Ammon's horn (tissue), 1 donor: ENCODE data around the gene ANXA4.
"Not testable (repeated sequence)": the region's sequence is repeated elsewhere in the genome, so short reads cannot be mapped to it uniquely, and the experiment has no call there.

Source experiments
- DNase-seq: peaks from one replicate; pipeline ENCODE4 v3.0.0-alpha.2; 2016; ENCODE audit warnings: low spot score

Gene ANXA4

DNA sequence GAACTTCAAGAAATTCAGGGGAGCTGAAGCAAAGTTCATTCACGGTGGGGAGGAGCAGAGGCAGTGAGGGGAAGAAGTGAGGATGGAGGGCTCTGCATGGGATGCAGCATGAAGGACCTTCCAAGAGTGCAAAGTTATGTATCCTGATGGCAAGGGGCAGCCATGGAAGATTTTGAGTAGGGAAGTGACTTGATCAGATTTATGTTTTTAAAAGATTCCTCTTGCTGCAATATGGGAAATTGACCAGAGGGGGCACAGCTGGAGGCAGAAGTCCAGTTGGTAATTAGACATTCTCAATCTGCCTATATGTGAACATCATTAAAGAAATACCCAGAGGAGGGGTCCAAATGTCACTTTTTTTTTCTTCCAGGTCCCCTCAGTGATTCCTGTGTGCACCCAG is 21.5 kb upstream of the ANXA4 start:
- no peak for DNase-seq

GRCh38 chr2:69721022-69721421 is 20.9 kb upstream of the ANXA4 start:
- DNase-seq, result no peak

GRCh38 chr2:69723791-69724190 is 18.1 kb upstream of the ANXA4 start:
- DNase-seq, result no peak

- DNase-seq, result peak; percentile 92
Observed at GRCh38 chr2:69724540-69725159, 17.3 kb upstream of the ANXA4 start.

GRCh38 chr2:69725706-69726360 is 16.1 kb upstream of the ANXA4 start:
- DNase-seq, result no peak

DNA sequence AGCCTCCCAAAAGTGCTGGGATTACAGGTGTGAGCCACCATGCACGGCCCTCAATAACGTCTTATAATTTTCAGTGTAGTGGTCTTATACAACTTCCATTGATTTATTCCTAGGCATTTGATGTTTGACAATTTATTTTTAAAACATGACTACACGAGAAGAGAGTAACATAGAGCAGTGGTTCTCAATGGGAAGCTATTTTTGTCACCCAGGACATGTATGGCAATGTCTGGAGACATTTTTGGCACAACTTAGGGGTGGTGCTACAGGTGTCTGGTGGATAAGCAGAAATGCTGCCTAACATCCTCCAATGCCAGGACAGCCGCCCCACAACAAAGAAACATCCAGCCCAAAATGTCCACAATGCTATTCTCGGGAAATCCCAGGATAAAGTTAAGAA is 12.7 kb upstream of the ANXA4 start:
- no peak for DNase-seq

DNA sequence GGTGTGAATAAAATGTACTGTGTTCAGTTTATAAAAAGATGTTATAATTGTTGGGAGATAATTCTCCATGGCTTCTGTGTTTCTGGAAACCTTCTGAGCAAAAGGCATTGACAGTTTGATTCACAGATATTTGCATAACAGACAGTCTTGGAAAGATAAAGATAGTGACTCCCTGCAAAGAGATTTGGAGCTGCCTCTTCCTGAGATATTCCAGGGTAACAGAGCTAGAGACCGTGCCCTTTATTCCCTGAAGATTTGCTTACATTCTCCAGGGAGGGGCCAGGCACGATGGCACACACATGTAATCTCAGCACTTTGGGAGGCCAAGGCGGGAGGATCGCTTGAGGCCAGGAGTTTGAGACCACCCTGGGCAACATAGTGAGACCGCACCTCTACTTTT is 12.2 kb upstream of the ANXA4 start:
- no peak for DNase-seq

DNA sequence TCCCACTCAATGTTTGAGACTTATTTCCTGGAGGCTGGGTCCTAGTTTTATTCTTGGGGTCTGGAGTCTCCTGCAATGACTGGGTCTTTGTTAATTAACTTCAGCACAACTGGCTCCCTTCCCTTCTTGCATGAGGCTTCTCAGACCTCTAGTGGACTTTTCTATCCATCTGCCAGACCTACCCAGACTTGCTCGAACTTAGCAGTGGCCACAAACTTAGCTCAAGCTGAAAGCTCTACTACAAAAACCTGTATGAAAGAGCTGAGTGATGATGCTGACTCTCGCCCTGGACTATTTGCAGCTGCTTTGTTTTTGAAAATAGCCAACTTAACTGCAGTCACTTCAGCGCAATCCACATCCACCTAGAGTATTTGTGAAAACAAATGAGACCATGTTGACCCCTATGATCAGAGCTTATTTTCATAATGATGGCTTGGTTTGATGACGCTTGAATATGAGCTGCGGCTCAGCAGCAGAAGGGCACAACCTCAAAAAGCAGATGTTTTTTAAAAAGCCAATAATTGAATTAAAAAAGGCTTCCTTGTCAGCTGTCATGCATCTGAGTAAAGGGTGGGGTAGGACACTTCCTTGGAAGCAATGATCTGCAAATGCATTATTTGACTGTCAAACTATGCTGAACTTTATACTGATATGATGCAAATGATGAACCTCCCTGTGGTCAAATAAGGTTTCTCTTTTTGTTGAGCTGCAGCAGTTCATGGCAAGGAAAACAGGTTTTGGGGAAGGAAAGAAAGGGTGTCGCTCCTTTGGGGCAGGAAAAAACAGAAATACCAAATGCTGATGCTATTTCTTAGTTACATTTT is 10.6 kb upstream of the ANXA4 start:
- DNase-seq, result no peak

GRCh38 chr2:69733342-69734034 is 8.4 kb upstream of the ANXA4 start:
- no peak for DNase-seq

DNA sequence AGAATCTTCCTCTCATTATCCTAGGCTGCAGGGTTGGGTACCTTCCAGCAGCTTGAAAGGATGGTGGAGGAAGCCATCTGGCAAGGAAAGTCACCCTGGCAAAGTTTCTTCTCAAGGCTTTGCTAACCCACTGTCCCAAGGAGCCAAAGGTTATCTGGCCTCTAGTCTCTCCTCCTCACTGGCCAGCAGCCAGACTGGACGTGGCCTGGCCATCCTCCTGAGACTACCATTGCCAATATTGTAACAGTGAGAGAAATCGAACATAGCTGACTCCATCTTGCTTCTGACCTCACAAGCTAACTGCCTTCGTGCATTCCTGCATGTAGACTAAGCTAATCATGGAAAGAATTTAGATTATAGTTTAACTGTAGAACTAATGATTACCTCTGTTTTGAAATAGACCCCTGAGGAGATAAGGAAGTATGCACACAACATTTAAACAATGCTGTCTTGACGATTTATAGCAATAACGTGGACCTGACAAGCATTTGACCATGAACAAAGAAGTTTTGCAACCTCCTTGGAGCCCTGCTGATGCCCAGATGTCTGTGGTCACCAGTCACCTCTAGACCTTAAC is 7.8 kb upstream of the ANXA4 start:
- DNase-seq, result no peak

DNA sequence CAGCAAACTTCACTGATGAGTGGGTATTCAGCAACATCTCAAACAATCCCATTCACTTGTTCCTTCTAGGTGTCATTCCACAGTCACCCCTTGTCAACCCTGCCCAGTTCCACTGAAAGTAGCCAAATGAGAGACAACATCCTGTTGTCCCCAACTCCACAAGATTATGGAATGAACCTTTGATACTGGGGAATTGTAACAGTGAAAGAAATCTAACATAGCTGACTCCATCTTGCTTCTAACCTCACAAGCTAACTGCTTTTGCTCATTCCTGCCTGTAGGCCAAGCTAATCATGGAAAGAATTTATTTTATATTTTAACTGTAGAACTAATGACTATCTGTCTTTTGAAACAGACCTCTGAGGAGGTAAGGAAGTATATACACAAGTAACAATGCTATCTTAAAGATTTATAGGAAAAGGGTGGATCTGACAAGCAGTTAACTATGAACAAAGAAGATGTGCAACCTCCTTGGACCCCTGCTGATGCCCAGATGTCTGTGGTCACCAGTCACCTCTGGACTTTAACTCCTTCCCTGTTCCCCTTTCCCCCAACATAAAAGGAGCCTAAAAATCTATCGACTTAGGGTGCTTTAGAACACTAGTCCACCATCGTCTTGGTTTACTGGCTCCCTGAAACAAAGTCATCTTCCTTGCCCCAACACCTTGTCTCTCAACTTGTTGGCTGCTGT is 6.9 kb upstream of the ANXA4 start:
- DNase-seq, result no peak

DNA sequence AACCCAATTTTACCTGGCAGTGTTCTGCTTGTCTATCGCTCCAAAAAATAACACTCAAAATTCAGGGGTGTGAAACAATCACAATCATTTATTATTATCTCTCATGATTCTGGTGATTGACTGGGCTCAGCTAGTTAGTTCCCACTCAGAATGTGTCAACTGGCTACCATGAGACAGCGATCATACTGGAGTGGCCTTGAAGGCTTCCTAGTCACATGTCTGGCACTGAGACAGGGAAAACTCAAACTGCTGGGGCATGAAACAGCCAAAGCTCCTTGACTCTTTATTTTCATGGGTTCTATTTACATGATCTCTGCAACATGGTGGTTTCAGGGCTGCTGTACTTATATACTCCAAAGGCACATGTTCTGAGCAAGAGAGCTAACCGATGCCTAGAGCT is 6.2 kb upstream of the ANXA4 start:
- DNase-seq, result no peak

DNA sequence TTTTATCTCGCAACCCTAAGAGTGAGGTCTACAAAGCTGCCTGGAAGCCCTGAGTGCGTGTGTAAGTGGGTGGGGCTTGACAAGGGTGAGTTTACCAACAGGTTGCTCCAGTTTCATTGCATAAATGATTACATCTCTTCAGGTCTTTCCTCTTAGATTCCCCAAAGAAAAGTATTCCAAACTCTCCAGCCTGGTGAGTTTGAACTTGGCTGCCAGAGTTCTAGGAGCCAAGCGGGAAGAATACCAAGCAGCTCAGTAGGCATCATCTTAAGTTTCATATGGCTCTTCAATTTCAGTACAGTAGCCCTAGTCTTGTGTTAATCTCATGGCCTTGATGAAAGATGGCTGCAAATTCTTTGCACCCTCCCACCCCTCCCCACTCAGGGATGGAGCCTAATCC is 3.8 kb upstream of the ANXA4 start:
- not testable (repeated sequence) for DNase-seq

GRCh38 chr2:69740502-69740951 is 1.4 kb upstream of the ANXA4 start:
- DNase-seq, result no peak

DNA sequence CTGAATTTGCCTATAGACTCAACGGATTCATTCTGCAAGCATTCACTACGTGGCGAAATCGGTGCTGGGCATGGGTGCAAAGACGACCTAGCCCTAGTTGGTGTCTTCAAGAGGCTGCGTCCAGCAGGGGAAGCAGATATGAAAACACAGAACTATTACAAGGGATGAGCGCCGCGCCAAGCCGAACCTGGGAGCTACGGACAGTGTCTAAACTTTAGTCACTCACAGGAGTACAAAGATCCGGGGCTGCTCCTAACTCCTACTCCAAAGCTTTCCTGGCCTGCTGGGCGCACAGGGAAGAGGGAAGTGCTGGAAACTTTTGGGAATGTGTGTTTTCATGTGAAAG is 732 bp upstream of the ANXA4 start:
- peak; percentile 39 for DNase-seq

DNA sequence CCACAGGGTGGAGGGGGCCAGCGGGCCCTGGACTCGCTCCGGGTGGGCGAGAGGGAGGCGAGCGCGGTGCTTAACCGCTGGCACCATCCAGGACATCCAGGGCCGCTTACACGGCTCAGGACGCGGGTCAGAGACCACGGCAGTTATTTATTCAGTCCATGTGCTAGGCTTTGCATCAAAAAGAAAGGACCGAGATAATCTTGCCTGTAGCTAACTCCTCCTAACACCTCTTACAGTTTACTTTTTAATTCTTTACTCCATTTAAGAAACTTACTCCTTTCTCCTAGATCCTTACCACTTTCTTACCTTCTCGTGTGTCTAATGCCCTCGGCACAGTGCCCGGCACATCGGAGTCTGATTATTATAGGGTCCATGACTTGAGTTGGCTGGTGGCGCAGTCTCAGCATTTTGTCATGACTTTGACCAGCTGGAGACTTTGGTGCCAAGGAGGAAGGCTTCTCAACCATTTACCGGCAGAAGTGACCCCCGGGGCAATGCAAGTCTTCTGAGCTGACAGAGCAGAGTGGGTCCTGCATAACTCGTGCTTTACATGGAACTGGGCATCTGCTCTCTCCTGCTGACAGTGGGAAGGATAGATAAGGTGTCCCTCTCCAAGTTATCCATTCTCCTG is 503 bp downstream of the ANXA4 start:
- DNase-seq, result no peak

- no peak for DNase-seq
Observed at GRCh38 chr2:69743847-69744264, 1.9 kb downstream of the ANXA4 start.

GRCh38 chr2:69744456-69744855 is 2.5 kb downstream of the ANXA4 start:
- DNase-seq, result no peak

DNA sequence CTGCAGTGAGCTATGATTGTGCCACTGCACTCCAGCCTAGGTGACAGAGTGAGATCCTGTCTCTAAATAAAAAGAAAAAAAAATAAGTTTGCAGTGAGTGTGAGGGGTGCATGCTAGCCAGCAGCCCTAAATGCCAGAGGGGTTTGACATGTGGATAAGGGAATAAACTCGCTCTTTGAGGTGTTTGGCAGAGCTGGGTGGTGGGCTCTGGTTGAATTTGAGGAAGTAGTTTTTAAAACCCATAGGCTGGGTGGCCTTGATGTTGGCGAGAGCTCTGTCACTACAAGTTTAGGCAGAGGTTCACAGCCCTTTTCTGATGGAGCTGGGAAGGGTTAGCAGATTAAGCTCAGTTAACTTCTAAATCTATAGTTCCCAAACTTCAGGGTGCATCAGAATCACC is 3.1 kb downstream of the ANXA4 start:
- DNase-seq, result no peak

GRCh38 chr2:69750246-69750645 is 8.3 kb downstream of the ANXA4 start:
- DNase-seq, result no peak

DNA sequence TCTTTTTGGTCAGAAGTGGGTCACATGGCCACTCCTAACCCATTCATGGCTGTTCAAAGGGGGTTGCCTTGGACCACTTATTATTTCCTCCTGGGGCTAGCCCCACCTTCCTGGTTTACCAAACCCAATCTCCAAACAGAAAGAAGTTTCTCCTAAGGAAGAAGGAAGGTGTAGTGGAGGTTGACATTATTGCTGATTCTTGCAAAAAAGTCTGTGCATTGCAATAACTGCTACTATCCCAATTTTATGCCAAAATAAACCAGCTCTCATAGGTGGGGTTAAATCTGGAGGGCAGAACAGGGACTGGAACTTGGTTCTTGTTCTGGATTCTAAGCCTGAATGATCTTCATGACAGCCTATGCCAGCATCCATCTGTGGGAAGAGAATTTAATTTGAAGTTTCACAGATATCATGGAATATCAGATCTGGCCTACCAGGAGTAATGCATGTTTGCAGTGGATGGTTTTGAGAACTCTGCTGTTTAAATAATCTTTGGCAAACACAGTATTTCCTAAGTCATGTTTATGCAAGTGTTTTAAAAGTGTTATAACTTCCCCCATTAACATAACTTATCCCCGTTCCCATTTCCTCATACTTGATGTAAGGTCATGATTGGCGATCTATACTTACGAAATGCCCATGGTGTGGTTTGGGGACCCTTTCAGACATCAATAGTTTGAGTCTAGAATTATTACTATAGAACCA is 11.9 kb downstream of the ANXA4 start:
- DNase-seq, result no peak
